Gastrocnemius medialis (tissue), 4 donors: ENCODE results near the gene FOSB. TPM values are rescaled to one million over a fixed set of nuclear protein-coding genes. Genes with fewer than 3 reads are reported as not detected.

Experiments used
- ATAC-seq, 2 donors: fragments of 150-250 bp; one replicate each; pipeline ENCODE4 v1.9.1; 2016
- DNase-seq, 2 donors: peaks; one replicate each; pipeline ENCODE4 v3.0.0-alpha.2; 2019
- H3K27ac ChIP-seq, 4 donors: fragments of 200-600 bp; sonication (generic); 1 replicate in 1 of 4; 2 replicates in 3 of 4; pipeline ENCODE4 v1.5.1; 2016 to 2018; ENCODE audit warnings: mild to moderate bottlenecking in 2 of 4, moderate library complexity in 1 of 4
- H3K27me3 ChIP-seq, 3 donors: fragments of 200-600 bp; sonication (generic) in 2 of 3; 1 replicate in 1 of 3; 2 replicates in 2 of 3; pipeline versions ENCODE4 v1.5.1 to v1.6.0; 2016 to 2019; ENCODE audit warnings: mild to moderate bottlenecking in 1 of 3, moderate library complexity in 1 of 3
- H3K36me3 ChIP-seq, 2 donors: fragments of 200-600 bp; sonication (generic) in 1 of 2; one replicate each; pipeline ENCODE4 v1.5.1; 2017 to 2018
- H3K4me1 ChIP-seq, 2 donors: fragments of 200-600 bp; sonication (generic) in 1 of 2; one replicate each; pipeline ENCODE4 v1.5.1; 2016 to 2017; ENCODE audit warnings: mild to moderate bottlenecking in 2 of 2
- H3K4me3 ChIP-seq, 4 donors: fragments of 200-600 bp; sonication (generic) in 3 of 4; 1 replicate in 1 of 4; 2 replicates in 3 of 4; pipeline ENCODE4 v1.5.1; 2016 to 2019; ENCODE audit warnings: mild to moderate bottlenecking in 2 of 4
- H3K9me3 ChIP-seq, 3 donors: fragments of 200-600 bp; sonication (generic) in 2 of 3; 1 replicate in 1 of 3; 2 replicates in 2 of 3; pipeline ENCODE4 v1.5.1; 2016 to 2019
- POLR2A ChIP-seq, 2 donors: fragments of 450-650 bp; IDR thresholded peaks; one replicate each; pipeline ENCODE4 v1.6.1; 2017; ENCODE audit warnings: antibody characterized with exemption in 2 of 2, mild to moderate bottlenecking in 2 of 2, moderate library complexity in 2 of 2
- in situ Hi-C, 4 donors: fragments of 200-750 bp; cut with MboI; loops; one replicate each; pipeline versions ENCODE4 v1.15.0 to v1.8.0; 2017; ENCODE audit warnings: low sequenced_read_pairs in 4 of 4
- intact Hi-C: fragments of 100-400 bp; cut with DNase I; formaldehyde crosslinking; loops from one replicate; pipeline ENCODE4 v1.15.1; 2023; ENCODE audit warnings: low total_unique reads
- total RNA-seq, 4 donors: library from RNA; depleted of rRNA; stranded (reverse); fragments of >200 nt; gene quantifications; one replicate each; pipeline versions ENCODE4 v1.1.0 to v1.2.3, GENCODE V29; 2016
- TF ChIP-seq, protein P1 (sequence below), 5 experiments: fragments of 450-650 bp in 3 of 5; fragments of 200-600 bp in 2 of 5; sonication (generic) in 2 of 5; IDR thresholded peaks in 4 of 5; conservative IDR thresholded peaks in 1 of 5; 1 replicate in 4 of 5; 2 replicates in 1 of 5; pipeline ENCODE4 v1.5.1; 2016 to 2019; ENCODE audit warnings: antibody characterized with exemption in 5 of 5, mild to moderate bottlenecking in 3 of 5, moderate library complexity in 3 of 5

The FOSB gene
- total RNA-seq, 4 donors from 2014 or later: 0.17 to 1.8 (median 1.6) TPM; not detected in 1

DNA sequence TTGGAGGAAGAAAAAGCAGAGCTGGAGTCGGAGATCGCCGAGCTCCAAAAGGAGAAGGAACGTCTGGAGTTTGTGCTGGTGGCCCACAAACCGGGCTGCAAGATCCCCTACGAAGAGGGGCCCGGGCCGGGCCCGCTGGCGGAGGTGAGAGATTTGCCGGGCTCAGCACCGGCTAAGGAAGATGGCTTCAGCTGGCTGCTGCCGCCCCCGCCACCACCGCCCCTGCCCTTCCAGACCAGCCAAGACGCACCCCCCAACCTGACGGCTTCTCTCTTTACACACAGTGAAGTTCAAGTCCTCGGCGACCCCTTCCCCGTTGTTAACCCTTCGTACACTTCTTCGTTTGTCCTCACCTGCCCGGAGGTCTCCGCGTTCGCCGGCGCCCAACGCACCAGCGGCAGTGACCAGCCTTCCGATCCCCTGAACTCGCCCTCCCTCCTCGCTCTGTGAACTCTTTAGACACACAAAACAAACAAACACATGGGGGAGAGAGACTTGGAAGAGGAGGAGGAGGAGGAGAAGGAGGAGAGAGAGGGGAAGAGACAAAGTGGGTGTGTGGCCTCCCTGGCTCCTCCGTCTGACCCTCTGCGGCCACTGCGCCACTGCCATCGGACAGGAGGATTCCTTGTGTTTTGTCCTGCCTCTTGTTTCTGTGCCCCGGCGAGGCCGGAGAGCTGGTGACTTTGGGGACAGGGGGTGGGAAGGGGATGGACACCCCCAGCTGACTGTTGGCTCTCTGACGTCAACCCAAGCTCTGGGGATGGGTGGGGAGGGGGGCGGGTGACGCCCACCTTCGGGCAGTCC lies 5.0 kb downstream of the FOSB start:
- Histone ChIP-seq H3K27ac (peak overlapping the region in 1 of 4 donors; percentile 27), H3K4me3 (no peak overlapping the region)

DNA sequence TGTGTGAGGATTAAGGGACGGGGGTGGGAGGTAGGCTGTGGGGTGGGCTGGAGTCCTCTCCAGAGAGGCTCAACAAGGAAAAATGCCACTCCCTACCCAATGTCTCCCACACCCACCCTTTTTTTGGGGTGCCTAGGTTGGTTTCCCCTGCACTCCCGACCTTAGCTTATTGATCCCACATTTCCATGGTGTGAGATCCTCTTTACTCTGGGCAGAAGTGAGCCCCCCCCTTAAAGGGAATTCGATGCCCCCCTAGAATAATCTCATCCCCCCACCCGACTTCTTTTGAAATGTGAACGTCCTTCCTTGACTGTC lies 5.5 kb downstream of the FOSB start:
- in situ Hi-C loops: no loop called here
- DNase-seq (no peak), ATAC-seq (no peak)
- Histone ChIP-seq H3K27me3 (no peaks in the 10 kb centered on the region), H3K36me3 (no peaks in the 10 kb centered on the region), H3K27ac (no peak overlapping the region), H3K4me3 (no peak overlapping the region), H3K9me3 (no peaks in the 10 kb centered on the region), H3K4me1 (peaks cover 15% of the 10 kb centered on the region in 2 donors)
- intact Hi-C loops: no loop called here
- TF ChIP-seq, protein P1, sequence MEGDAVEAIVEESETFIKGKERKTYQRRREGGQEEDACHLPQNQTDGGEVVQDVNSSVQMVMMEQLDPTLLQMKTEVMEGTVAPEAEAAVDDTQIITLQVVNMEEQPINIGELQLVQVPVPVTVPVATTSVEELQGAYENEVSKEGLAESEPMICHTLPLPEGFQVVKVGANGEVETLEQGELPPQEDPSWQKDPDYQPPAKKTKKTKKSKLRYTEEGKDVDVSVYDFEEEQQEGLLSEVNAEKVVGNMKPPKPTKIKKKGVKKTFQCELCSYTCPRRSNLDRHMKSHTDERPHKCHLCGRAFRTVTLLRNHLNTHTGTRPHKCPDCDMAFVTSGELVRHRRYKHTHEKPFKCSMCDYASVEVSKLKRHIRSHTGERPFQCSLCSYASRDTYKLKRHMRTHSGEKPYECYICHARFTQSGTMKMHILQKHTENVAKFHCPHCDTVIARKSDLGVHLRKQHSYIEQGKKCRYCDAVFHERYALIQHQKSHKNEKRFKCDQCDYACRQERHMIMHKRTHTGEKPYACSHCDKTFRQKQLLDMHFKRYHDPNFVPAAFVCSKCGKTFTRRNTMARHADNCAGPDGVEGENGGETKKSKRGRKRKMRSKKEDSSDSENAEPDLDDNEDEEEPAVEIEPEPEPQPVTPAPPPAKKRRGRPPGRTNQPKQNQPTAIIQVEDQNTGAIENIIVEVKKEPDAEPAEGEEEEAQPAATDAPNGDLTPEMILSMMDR (IDR thresholded peaks at IDR 0.05 in 4 of 5, conservative IDR thresholded peaks at IDR 0.05 in 1 of 5): no peak
- no peak for TF ChIP-seq POLR2A (IDR thresholded peaks at IDR 0.05)

More for the DNA sequence above, 5.0 kb downstream of the FOSB start:
- intact Hi-C loops (no loop called here), in situ Hi-C loops (no loop called here)
- Histone ChIP-seq H3K9me3 (no peaks in the 10 kb centered on the region), H3K27me3 (no peaks in the 10 kb centered on the region), H3K36me3 (no peaks in the 10 kb centered on the region), H3K4me1 (peaks cover 14 to 16% of the 10 kb centered on the region in 2 donors)
- DNase-seq (no peak), ATAC-seq (no peak)
- no peak for TF ChIP-seq POLR2A (IDR thresholded peaks at IDR 0.05)
- TF ChIP-seq, protein P1 (IDR thresholded peaks at IDR 0.05 in 4 of 5, conservative IDR thresholded peaks at IDR 0.05 in 1 of 5): no peak

DNA sequence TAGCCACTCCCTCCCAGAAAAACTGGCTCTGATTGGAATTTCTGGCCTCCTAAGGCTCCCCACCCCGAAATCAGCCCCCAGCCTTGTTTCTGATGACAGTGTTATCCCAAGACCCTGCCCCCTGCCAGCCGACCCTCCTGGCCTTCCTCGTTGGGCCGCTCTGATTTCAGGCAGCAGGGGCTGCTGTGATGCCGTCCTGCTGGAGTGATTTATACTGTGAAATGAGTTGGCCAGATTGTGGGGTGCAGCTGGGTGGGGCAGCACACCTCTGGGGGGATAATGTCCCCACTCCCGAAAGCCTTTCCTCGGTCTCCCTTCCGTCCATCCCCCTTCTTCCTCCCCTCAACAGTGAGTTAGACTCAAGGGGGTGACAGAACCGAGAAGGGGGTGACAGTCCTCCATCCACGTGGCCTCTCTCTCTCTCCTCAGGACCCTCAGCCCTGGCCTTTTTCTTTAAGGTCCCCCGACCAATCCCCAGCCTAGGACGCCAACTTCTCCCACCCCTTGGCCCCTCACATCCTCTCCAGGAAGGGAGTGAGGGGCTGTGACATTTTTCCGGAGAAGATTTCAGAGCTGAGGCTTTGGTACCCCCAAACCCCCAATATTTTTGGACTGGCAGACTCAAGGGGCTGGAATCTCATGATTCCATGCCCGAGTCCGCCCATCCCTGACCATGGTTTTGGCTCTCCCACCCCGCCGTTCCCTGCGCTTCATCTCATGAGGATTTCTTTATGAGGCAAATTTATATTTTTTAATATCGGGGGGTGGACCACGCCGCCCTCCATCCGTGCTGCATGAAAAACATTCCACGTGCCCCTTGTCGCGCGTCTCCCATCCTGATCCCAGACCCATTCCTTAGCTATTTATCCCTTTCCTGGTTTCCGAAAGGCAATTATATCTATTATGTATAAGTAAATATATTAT lies 6.1 kb downstream of the FOSB start:
- Histone ChIP-seq H3K9me3 (no peaks in the 10 kb centered on the region), H3K27me3 (no peaks in the 10 kb centered on the region), H3K27ac (no peak overlapping the region), H3K36me3 (no peaks in the 10 kb centered on the region), H3K4me3 (no peak overlapping the region), H3K4me1 (peaks cover 10 to 13% of the 10 kb centered on the region in 2 donors)
- ATAC-seq (no peak), DNase-seq (no peak)
- intact Hi-C loops: no loop called here
- no peak for TF ChIP-seq POLR2A (IDR thresholded peaks at IDR 0.05)
- TF ChIP-seq, protein P1 (IDR thresholded peaks at IDR 0.05 in 4 of 5, conservative IDR thresholded peaks at IDR 0.05 in 1 of 5): no peak
- in situ Hi-C loops: no loop called here

DNA sequence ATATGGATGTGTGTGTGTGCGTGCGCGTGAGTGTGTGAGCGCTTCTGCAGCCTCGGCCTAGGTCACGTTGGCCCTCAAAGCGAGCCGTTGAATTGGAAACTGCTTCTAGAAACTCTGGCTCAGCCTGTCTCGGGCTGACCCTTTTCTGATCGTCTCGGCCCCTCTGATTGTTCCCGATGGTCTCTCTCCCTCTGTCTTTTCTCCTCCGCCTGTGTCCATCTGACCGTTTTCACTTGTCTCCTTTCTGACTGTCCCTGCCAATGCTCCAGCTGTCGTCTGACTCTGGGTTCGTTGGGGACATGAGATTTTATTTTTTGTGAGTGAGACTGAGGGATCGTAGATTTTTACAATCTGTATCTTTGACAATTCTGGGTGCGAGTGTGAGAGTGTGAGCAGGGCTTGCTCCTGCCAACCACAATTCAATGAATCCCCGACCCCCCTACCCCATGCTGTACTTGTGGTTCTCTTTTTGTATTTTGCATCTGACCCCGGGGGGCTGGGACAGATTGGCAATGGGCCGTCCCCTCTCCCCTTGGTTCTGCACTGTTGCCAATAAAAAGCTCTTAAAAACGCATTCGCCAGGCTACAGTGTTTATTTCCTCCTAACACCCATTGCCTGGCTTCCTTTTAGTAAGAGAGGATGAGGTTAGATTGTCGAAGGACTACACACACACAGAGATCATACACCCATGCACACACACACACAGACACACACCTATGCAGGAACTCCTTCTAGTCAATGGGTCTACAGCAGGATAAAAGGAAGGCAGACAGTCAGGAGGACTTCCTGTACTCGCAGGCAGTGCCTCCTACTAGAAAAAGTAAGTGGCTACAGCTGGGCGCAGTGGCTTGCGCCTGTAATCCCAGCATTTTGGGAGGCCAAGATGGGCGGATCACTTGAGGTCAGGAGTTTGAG lies 7.1 kb downstream of the FOSB start:
- H3K27me3 ChIP-seq: no peaks in the 10 kb centered on the region
- DNase-seq (no peak), ATAC-seq (no peak)
- H3K36me3 ChIP-seq: no peaks in the 10 kb centered on the region
- peaks cover 9 to 11% of the 10 kb centered on the region in 2 donors for H3K4me1 ChIP-seq
- H3K9me3 ChIP-seq: no peaks in the 10 kb centered on the region
- TF ChIP-seq, protein P1 (IDR thresholded peaks at IDR 0.05 in 4 of 5, conservative IDR thresholded peaks at IDR 0.05 in 1 of 5): no peak
- no peak for TF ChIP-seq POLR2A (IDR thresholded peaks at IDR 0.05)
- H3K4me3 ChIP-seq: no peak overlapping the region
- intact Hi-C loops: no loop called here
- H3K27ac ChIP-seq: no peak overlapping the region
- in situ Hi-C loops: loop anchor here in 2 of 4 donors (5.0 kb wide), 2 partner anchors 33 to 38 kb away; no protein-coding TSS in a partner anchor
